CD14-positive monocyte (primary cell): ENCODE data around the gene COL21A1. TPM values are rescaled to one million over a fixed set of nuclear protein-coding genes. Genes with fewer than 3 reads are reported as not detected.

Experiments
- DNase-seq, 3 donors: peaks; one replicate each; pipeline ENCODE4 v3.0.0-alpha.2; 2011 to 2022
- H2AFZ ChIP-seq: 2 replicates; pipeline ENCODE4 v1.6.0; 2012; ENCODE audit warnings: mild to moderate bottlenecking, low read depth, low read length, inconsistent platforms; ENCODE audit not compliant: insufficient read depth, poor library complexity, severe bottlenecking
- H3K27ac ChIP-seq, 2 donors: 1 replicate in 1 of 2; 2 replicates in 1 of 2; pipeline ENCODE4 v1.5.1; 2012 to 2013; ENCODE audit warnings: low read length in 2 of 2, control low read depth in 1 of 2, inconsistent platforms in 1 of 2, low read depth in 1 of 2, mild to moderate bottlenecking in 1 of 2
- H3K27me3 ChIP-seq, 2 donors: one replicate each; pipeline versions ENCODE4 v1.6.0 to v1.6.1; 2011 to 2013; ENCODE audit warnings: low read length in 2 of 2; ENCODE audit not compliant: control insufficient read depth in 2 of 2, insufficient read depth in 2 of 2
- H3K36me3 ChIP-seq, 2 donors: replicated peaks in 1 of 2; 1 replicate in 1 of 2; 2 replicates in 1 of 2; pipeline versions ENCODE4 v1.5.1 to v1.6.1; 2012 to 2013; ENCODE audit warnings: low read length in 2 of 2, control low read depth in 1 of 2, inconsistent platforms in 1 of 2, mild to moderate bottlenecking in 1 of 2; ENCODE audit not compliant: insufficient read depth in 2 of 2, control insufficient read depth in 1 of 2
- H3K4me1 ChIP-seq, 2 donors: 1 replicate in 1 of 2; 2 replicates in 1 of 2; pipeline versions ENCODE4 v1.5.1 to v1.6.1; 2012 to 2013; ENCODE audit warnings: low read length in 2 of 2, control low read depth in 1 of 2, inconsistent platforms in 1 of 2, mild to moderate bottlenecking in 1 of 2, moderate library complexity in 1 of 2; ENCODE audit not compliant: insufficient read depth in 2 of 2, control insufficient read depth in 1 of 2
- H3K4me2 ChIP-seq: replicated peaks from 2 replicates; pipeline ENCODE3; 2012; ENCODE audit warnings: low read length, moderate library complexity, mild to moderate bottlenecking; ENCODE audit not compliant: poor library complexity, severe bottlenecking; ENCODE audit errors: extremely low read depth
- H3K4me3 ChIP-seq, 3 experiments: fragments of 200-600 bp in 1 of 3; sonication (generic) in 1 of 3; replicated peaks in 1 of 3; 1 replicate in 2 of 3; 2 replicates in 1 of 3; pipeline ENCODE4 v1.5.1; 2011 to 2013; ENCODE audit warnings: low read length in 3 of 3, mild to moderate bottlenecking in 3 of 3, control low read depth in 2 of 3, low read depth in 2 of 3, inconsistent platforms in 1 of 3, moderate library complexity in 1 of 3
- H3K79me2 ChIP-seq: 2 replicates; pipeline ENCODE4 v1.6.0; 2012; ENCODE audit warnings: mild to moderate bottlenecking, control low read depth, inconsistent platforms, low read length, moderate library complexity; ENCODE audit not compliant: insufficient read depth
- H3K9ac ChIP-seq: 2 replicates; pipeline ENCODE4 v1.6.0; 2017; ENCODE audit warnings: low read length, mild to moderate bottlenecking; ENCODE audit not compliant: insufficient read depth, poor library complexity, severe bottlenecking
- H3K9me3 ChIP-seq, 2 donors: replicated peaks in 1 of 2; 1 replicate in 1 of 2; 2 replicates in 1 of 2; pipeline versions ENCODE4 v1.5.1 to v1.6.1; 2012 to 2013; ENCODE audit warnings: low read length in 2 of 2, control low read depth in 1 of 2; ENCODE audit not compliant: control insufficient read depth in 1 of 2, insufficient read depth in 1 of 2
- H4K20me1 ChIP-seq: 2 replicates; pipeline ENCODE4 v1.6.0; 2012; ENCODE audit warnings: mild to moderate bottlenecking, low read length, control low read depth, moderate library complexity; ENCODE audit not compliant: insufficient read depth
- H3K27ac Mint-ChIP-seq, 7 donors: one replicate each; pipeline ENCODE4 v1.8.0; 2020; ENCODE audit warnings: mild to moderate bottlenecking in 7 of 7, mixed read lengths in 7 of 7, moderate library complexity in 6 of 7, inconsistent platforms in 2 of 7
- H3K27me3 Mint-ChIP-seq, 3 donors: one replicate each; pipeline ENCODE4 v1.8.0; 2021 to 2022; ENCODE audit warnings: low read depth in 3 of 3, mild to moderate bottlenecking in 3 of 3, mixed read lengths in 3 of 3, moderate library complexity in 3 of 3, inconsistent platforms in 1 of 3
- H3K36me3 Mint-ChIP-seq, 2 donors: one replicate each; pipeline ENCODE4 v1.8.0; 2020; ENCODE audit warnings: mixed read lengths in 2 of 2, inconsistent platforms in 1 of 2, mild to moderate bottlenecking in 1 of 2
- H3K4me1 Mint-ChIP-seq: one replicate; pipeline ENCODE4 v1.8.0; 2020; ENCODE audit warnings: mild to moderate bottlenecking, mixed read lengths
- H3K4me3 Mint-ChIP-seq, 2 donors: one replicate each; pipeline ENCODE4 v1.8.0; 2020; ENCODE audit warnings: mild to moderate bottlenecking in 2 of 2, mixed read lengths in 2 of 2, moderate library complexity in 1 of 2
- H3K9me3 Mint-ChIP-seq, 7 donors: one replicate each; pipeline ENCODE4 v1.8.0; 2020 to 2022; ENCODE audit warnings: mixed read lengths in 7 of 7, mild to moderate bottlenecking in 6 of 7, moderate library complexity in 6 of 7, inconsistent platforms in 2 of 7
- WGBS: methylation state at CpG from one replicate; pipeline ENCODE4 v1.1.5; 2013; ENCODE audit warnings: missing lambda C conversion rate; ENCODE audit not compliant: insufficient coverage; 5-methylcytosine and 5-hydroxymethylcytosine counted together
- intact Hi-C, 2 donors: fragments of 100-400 bp; cut with micrococcal nuclease; formaldehyde crosslinking; loops; one replicate each; pipeline versions ENCODE4 v1.15.0 to v1.15.1; 2023
- polyA plus RNA-seq, 3 donors: library from polyadenylated mRNA; depleted of rRNA in 1 of 3; unstranded in 2 of 3; stranded (reverse) in 1 of 3; fragments of 300-500 nt in 2 of 3; fragments of >200 nt in 1 of 3; fragmentation: Illumina TruSeq in 2 of 3; gene quantifications; 1 replicate in 2 of 3; 2 replicates in 1 of 3; pipeline ENCODE4 v1.2.3, GENCODE V29; 2012 to 2021
- TF ChIP-seq, protein P1 (sequence below): fragments of 200-600 bp; IDR thresholded peaks from one replicate; pipeline ENCODE4 v1.8.0; 2022; ENCODE audit warnings: antibody characterized with exemption, mild to moderate bottlenecking

Gene COL21A1
- polyA plus RNA-seq, 3 donors = 0.03 TPM; not detected in 2

DNA sequence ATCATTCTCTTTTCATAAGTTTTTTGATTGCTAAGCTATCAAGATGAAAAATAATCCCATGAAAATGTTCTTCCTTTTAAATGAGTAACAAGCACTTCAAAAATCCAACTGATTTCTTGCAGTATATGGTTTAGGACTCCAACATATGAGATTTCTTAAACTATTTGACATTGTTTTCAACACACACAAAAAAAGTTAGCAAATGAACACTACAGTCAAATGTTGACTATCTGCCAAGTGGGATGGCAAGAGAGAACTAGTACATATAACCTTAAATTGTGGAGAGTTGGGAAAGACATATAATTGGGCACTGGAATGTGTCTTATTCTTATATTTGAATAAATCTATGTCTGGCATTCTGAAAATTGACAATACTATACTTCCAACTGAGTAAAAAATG is 15.6 kb downstream of the COL21A1 start:
- intact Hi-C loops = no loop called here
- no peak overlapping the region for H3K27ac ChIP-seq
- H4K20me1 ChIP-seq = no peaks in the 10 kb centered on the region
- H3K4me3 Mint-ChIP-seq = no peak overlapping the region
- TF ChIP-seq, protein P1, sequence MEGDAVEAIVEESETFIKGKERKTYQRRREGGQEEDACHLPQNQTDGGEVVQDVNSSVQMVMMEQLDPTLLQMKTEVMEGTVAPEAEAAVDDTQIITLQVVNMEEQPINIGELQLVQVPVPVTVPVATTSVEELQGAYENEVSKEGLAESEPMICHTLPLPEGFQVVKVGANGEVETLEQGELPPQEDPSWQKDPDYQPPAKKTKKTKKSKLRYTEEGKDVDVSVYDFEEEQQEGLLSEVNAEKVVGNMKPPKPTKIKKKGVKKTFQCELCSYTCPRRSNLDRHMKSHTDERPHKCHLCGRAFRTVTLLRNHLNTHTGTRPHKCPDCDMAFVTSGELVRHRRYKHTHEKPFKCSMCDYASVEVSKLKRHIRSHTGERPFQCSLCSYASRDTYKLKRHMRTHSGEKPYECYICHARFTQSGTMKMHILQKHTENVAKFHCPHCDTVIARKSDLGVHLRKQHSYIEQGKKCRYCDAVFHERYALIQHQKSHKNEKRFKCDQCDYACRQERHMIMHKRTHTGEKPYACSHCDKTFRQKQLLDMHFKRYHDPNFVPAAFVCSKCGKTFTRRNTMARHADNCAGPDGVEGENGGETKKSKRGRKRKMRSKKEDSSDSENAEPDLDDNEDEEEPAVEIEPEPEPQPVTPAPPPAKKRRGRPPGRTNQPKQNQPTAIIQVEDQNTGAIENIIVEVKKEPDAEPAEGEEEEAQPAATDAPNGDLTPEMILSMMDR = no peak
- H3K79me2 ChIP-seq = no peaks in the 10 kb centered on the region
- no peaks in the 10 kb centered on the region for H3K4me1 Mint-ChIP-seq
- peaks cover 0 to 3% (median 0%) of the 10 kb centered on the region in 3 donors for H3K27me3 Mint-ChIP-seq
- H3K4me2 ChIP-seq = no peak overlapping the region
- H3K9me3 Mint-ChIP-seq = no peaks in the 10 kb centered on the region
- no peak overlapping the region for H3K27ac Mint-ChIP-seq
- DNase-seq = no peak
- no peak overlapping the region for H3K9ac ChIP-seq
- no peak overlapping the region for H3K4me3 ChIP-seq
- H3K27me3 ChIP-seq = no peaks in the 10 kb centered on the region
- no peaks in the 10 kb centered on the region for H3K36me3 Mint-ChIP-seq
- H2AFZ ChIP-seq = no peak overlapping the region
- no peaks in the 10 kb centered on the region for H3K4me1 ChIP-seq
- H3K36me3 ChIP-seq = no peaks in the 10 kb centered on the region
- no peaks in the 10 kb centered on the region for H3K9me3 ChIP-seq

DNA sequence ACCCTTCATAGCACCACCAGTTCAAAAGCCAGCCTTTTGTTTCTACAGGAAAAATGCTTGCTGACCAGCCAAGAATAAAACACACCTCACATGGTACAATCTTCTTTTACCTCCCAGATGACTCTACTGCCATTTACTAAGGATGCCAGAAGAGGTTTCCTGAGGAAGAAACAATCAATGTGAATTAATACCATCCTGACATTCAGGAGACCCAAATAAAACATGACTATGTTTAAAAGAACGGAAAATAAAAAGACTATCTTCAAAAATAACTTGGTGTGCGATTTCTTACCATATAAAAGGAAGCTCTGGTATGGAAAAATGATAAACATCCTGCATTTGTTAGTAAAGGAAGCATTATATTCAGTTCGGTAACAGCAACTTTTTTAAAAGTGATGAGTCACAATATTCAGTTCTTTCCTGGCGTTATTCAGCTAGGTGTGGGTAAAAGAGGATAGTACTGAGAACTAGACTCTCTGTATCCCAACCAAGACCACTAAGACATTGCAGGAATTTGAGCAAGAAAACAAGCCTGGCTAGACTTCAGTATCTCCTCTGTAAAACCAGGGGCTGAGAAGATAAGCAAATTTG is 16.3 kb downstream of the COL21A1 start:
- Histone ChIP-seq H3K36me3 (no peaks in the 10 kb centered on the region), H2AFZ (no peak overlapping the region), H3K4me1 (no peaks in the 10 kb centered on the region), H3K9me3 (no peaks in the 10 kb centered on the region), H3K27ac (no peak overlapping the region), H3K4me3 (no peak overlapping the region), H3K79me2 (no peaks in the 10 kb centered on the region), H3K27me3 (no peaks in the 10 kb centered on the region), H4K20me1 (no peaks in the 10 kb centered on the region), H3K9ac (no peak overlapping the region), H3K4me2 (no peak overlapping the region)
- H3K27ac Mint-ChIP-seq = no peak overlapping the region
- no peaks in the 10 kb centered on the region for H3K4me1 Mint-ChIP-seq
- H3K27me3 Mint-ChIP-seq = peaks cover 0 to 3% (median 0%) of the 10 kb centered on the region in 3 donors
- no CpG with 5 or more reads among the region's 4 CpGs for WGBS
- no peak overlapping the region for H3K4me3 Mint-ChIP-seq
- DNase-seq = no peak
- TF ChIP-seq, protein P1 = no peak
- intact Hi-C loops = no loop called here
- H3K9me3 Mint-ChIP-seq = no peaks in the 10 kb centered on the region
- H3K36me3 Mint-ChIP-seq = no peaks in the 10 kb centered on the region
